H9 (cell line): ENCODE data around the gene TRIM10. TPM values are rescaled to one million over a fixed set of nuclear protein-coding genes. Genes with fewer than 3 reads are reported as not detected.

ENCODE experiments used
- DNase-seq: peaks from one replicate; pipeline ENCODE4 v3.0.0-alpha.2; 2017
- H2AFZ ChIP-seq: one replicate; pipeline ENCODE4 v1.6.1; 2013; ENCODE audit warnings: mild to moderate bottlenecking, low read length, control low read depth, moderate library complexity
- H2AK5ac ChIP-seq: 2 replicates; pipeline ENCODE4 v1.6.1; 2013; ENCODE audit warnings: low read length, control low read depth, mixed read lengths; ENCODE audit not compliant: insufficient read length
- H2BK120ac ChIP-seq: one replicate; pipeline ENCODE4 v1.6.1; 2013; ENCODE audit warnings: low read depth, mild to moderate bottlenecking, low read length, control low read depth, inconsistent platforms; ENCODE audit not compliant: poor library complexity, severe bottlenecking
- H2BK12ac ChIP-seq: 2 replicates; pipeline ENCODE4 v1.6.1; 2013; ENCODE audit warnings: low read length, control low read depth, mixed read lengths, low read depth; ENCODE audit not compliant: insufficient read length
- H2BK15ac ChIP-seq: 2 replicates; pipeline ENCODE4 v1.6.1; 2013; ENCODE audit warnings: low read depth, low read length, control low read depth
- H2BK20ac ChIP-seq: one replicate; pipeline ENCODE4 v1.6.1; 2013; ENCODE audit warnings: low read depth, mild to moderate bottlenecking, low read length, control low read depth, inconsistent platforms; ENCODE audit not compliant: poor library complexity, severe bottlenecking
- H2BK5ac ChIP-seq: 2 replicates; pipeline ENCODE4 v1.6.1; 2013; ENCODE audit warnings: low read length, control low read depth, mixed read lengths; ENCODE audit not compliant: insufficient read length
- H3K14ac ChIP-seq: 2 replicates; pipeline ENCODE4 v1.6.1; 2013; ENCODE audit warnings: low read length, control low read depth; ENCODE audit not compliant: insufficient read depth
- H3K18ac ChIP-seq: 2 replicates; pipeline ENCODE4 v1.6.1; 2013; ENCODE audit warnings: low read depth, mild to moderate bottlenecking, mixed read lengths, low read length, control low read depth; ENCODE audit not compliant: insufficient read length
- H3K23ac ChIP-seq: 2 replicates; pipeline ENCODE4 v1.6.1; 2013; ENCODE audit warnings: low read length, control low read depth, mixed read lengths, low read depth; ENCODE audit not compliant: insufficient read length
- H3K23me2 ChIP-seq: 2 replicates; pipeline ENCODE4 v1.6.1; 2013; ENCODE audit warnings: low read depth, mild to moderate bottlenecking, mixed read lengths, low read length, control low read depth; ENCODE audit not compliant: insufficient read length, poor library complexity, severe bottlenecking
- H3K27ac ChIP-seq: 2 replicates; pipeline ENCODE4 v1.5.1; 2013; ENCODE audit warnings: low read length, control low read depth, mixed read lengths, low read depth; ENCODE audit not compliant: insufficient read length
- H3K27me3 ChIP-seq: 2 replicates; pipeline ENCODE4 v1.6.1; 2013; ENCODE audit warnings: low read length, control low read depth, inconsistent platforms; ENCODE audit not compliant: insufficient read depth
- H3K4ac ChIP-seq: 2 replicates; pipeline ENCODE4 v1.6.1; 2013; ENCODE audit warnings: low read depth, mild to moderate bottlenecking, control low read depth, inconsistent platforms, low read length, moderate library complexity
- H3K4me1 ChIP-seq: 2 replicates; pipeline ENCODE4 v1.6.1; 2013; ENCODE audit warnings: low read length, control low read depth, inconsistent platforms; ENCODE audit not compliant: insufficient read depth
- H3K4me2 ChIP-seq: 2 replicates; pipeline ENCODE4 v1.6.1; 2013; ENCODE audit warnings: low read length, control low read depth, mixed read lengths; ENCODE audit not compliant: insufficient read length, insufficient read depth
- H3K56ac ChIP-seq: 2 replicates; pipeline ENCODE4 v1.6.1; 2013; ENCODE audit warnings: low read depth, mild to moderate bottlenecking, mixed read lengths, low read length, control low read depth; ENCODE audit not compliant: insufficient read length
- H3K79me1 ChIP-seq: 2 replicates; pipeline ENCODE4 v1.6.1; 2013; ENCODE audit warnings: low read depth, mild to moderate bottlenecking, moderate library complexity, low read length, control low read depth, inconsistent platforms; ENCODE audit not compliant: insufficient read depth, poor library complexity, severe bottlenecking
- H3K79me2 ChIP-seq: 2 replicates; pipeline ENCODE4 v1.6.1; 2013; ENCODE audit warnings: low read length, control low read depth, inconsistent platforms; ENCODE audit not compliant: insufficient read depth
- H3K9ac ChIP-seq: 2 replicates; pipeline ENCODE4 v1.6.1; 2013; ENCODE audit warnings: low read length, control low read depth, mixed read lengths; ENCODE audit not compliant: insufficient read length; ENCODE audit errors: extremely low read depth
- H3K9me3 ChIP-seq: one replicate; pipeline ENCODE4 v1.6.1; 2013; ENCODE audit warnings: low read depth, low read length, inconsistent platforms; ENCODE audit not compliant: control insufficient read depth
- H3T11ph ChIP-seq: one replicate; pipeline ENCODE4 v1.6.1; 2013; ENCODE audit warnings: mild to moderate bottlenecking, low read length, control low read depth, inconsistent platforms
- H4K20me1 ChIP-seq: one replicate; pipeline ENCODE4 v1.6.1; 2013; ENCODE audit not compliant: control insufficient read depth, insufficient read length, insufficient read depth
- H4K5ac ChIP-seq: 2 replicates; pipeline ENCODE4 v1.6.1; 2013; ENCODE audit warnings: low read depth, mild to moderate bottlenecking, mixed read lengths, low read length, control low read depth; ENCODE audit not compliant: insufficient read length
- H4K8ac ChIP-seq: replicated peaks from 2 replicates; pipeline ENCODE4 v1.6.1; 2013; ENCODE audit warnings: low read length, control low read depth, mixed read lengths, low read depth; ENCODE audit not compliant: insufficient read length
- H4K91ac ChIP-seq: 2 replicates; pipeline ENCODE4 v1.6.1; 2013; ENCODE audit warnings: low read depth, mild to moderate bottlenecking, moderate library complexity, mixed read lengths, low read length, control low read depth; ENCODE audit not compliant: insufficient read length
- H3K27ac Mint-ChIP-seq, 3 experiments: 2 replicates in 2 of 3; 3 replicates in 1 of 3; pipeline ENCODE4 v1.8.0; 2020 to 2021; ENCODE audit warnings: mixed read lengths in 3 of 3, mild to moderate bottlenecking in 1 of 3, moderate library complexity in 1 of 3
- H3K27me3 Mint-ChIP-seq: 2 replicates; pipeline ENCODE4 v1.8.0; 2021; ENCODE audit warnings: low read depth, mild to moderate bottlenecking, moderate library complexity, mixed read lengths
- H3K36me3 Mint-ChIP-seq, 3 experiments: 2 replicates in 2 of 3; 3 replicates in 1 of 3; pipeline ENCODE4 v1.8.0; 2020 to 2021; ENCODE audit warnings: low read depth in 3 of 3, mixed read lengths in 3 of 3; ENCODE audit not compliant: insufficient read depth in 1 of 3
- H3K4me1 Mint-ChIP-seq, 2 experiments: 2 replicates each; pipeline ENCODE4 v1.8.0; 2020; ENCODE audit warnings: mixed read lengths in 2 of 2
- H3K4me3 Mint-ChIP-seq, 2 experiments: 2 replicates in 1 of 2; 3 replicates in 1 of 2; pipeline ENCODE4 v1.8.0; 2020 to 2021; ENCODE audit warnings: mild to moderate bottlenecking in 2 of 2, mixed read lengths in 2 of 2, moderate library complexity in 1 of 2
- H3K9me3 Mint-ChIP-seq, 2 experiments: 2 replicates in 1 of 2; 3 replicates in 1 of 2; pipeline ENCODE4 v1.8.0; 2020; ENCODE audit warnings: mild to moderate bottlenecking in 2 of 2, mixed read lengths in 2 of 2, moderate library complexity in 1 of 2
- CTCF ChIP-seq: fragments of 200-600 bp; sonication (generic); conservative IDR thresholded peaks from 3 replicates; pipeline ENCODE4 v1.8.0; 2021; ENCODE audit warnings: antibody characterized with exemption, mild to moderate bottlenecking
- WGBS: extraction: QIAGEN DNeasy Blood & Tissue Kit; methylation state at CpG from one replicate; pipeline ENCODE4 v1.1.7; 2013; ENCODE audit warnings: missing lambda C conversion rate, low lambda C conversion rate, mixed read lengths; ENCODE audit not compliant: insufficient read length; ENCODE audit errors: extremely low coverage; 5-methylcytosine and 5-hydroxymethylcytosine counted together
- total RNA-seq: library from RNA; stranded (reverse); gene quantifications from 2 replicates; pipeline ENCODE4 v1.2.1, GENCODE V29; 2021

The TRIM10 gene
- total RNA-seq, 1 experiment from 2014 or later: 0.07 TPM

DNA sequence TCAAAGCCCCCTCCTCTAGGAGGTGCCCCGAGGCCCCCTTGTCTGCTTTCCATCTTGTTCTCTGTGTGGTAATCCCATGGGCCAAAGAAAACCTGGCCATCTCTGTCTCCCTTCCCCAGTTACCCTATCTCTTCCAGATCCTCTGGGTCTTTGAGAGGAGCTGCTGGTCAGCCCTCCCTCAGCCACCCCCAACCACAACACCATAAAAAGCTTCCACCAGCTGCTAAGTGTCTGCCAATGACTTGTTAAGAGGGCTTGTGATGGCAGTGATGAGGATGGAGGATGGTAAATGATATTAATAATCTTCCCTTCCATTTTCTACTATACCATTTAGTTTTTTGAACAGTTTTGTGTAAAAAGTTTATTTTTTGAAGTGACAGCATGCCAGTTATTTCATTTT lies 34.9 kb upstream of the TRIM10 start:
- Mint-ChIP-seq H3K27ac (no peak overlapping the region), H3K27me3 (no peaks in the 10 kb centered on the region), H3K36me3 (peaks cover 17 to 78% (median 53%) of the 10 kb centered on the region in 3 experiments; a peak in 6 of 7 replicates), H3K4me1 (peaks cover 3 to 5% of the 10 kb centered on the region in 2 experiments; a peak in 3 of 4 replicates), H3K9me3 (no peaks in the 10 kb centered on the region), H3K4me3 (no peak overlapping the region)
- H2AK5ac ChIP-seq: no peak overlapping the region
- TF ChIP-seq CTCF: no peak
- no peak overlapping the region for H3K56ac ChIP-seq
- no peak overlapping the region for H4K8ac ChIP-seq
- H4K5ac ChIP-seq: no peak overlapping the region
- no peak overlapping the region for H2BK12ac ChIP-seq
- no peaks in the 10 kb centered on the region for H3K9me3 ChIP-seq
- H3K4me1 ChIP-seq: no peaks in the 10 kb centered on the region
- H3T11ph ChIP-seq: no peak overlapping the region
- H3K27ac ChIP-seq: no peak overlapping the region
- no CpG with 5 or more reads among the region's 1 CpG for WGBS
- no peaks in the 10 kb centered on the region for H3K79me2 ChIP-seq
- DNase-seq: no peak
- H2AFZ ChIP-seq: no peak overlapping the region
- no peak overlapping the region for H4K91ac ChIP-seq
- no peak overlapping the region for H2BK15ac ChIP-seq
- no peak overlapping the region for H2BK120ac ChIP-seq
- no peak overlapping the region for H3K14ac ChIP-seq
- no peak overlapping the region for H3K18ac ChIP-seq
- H2BK20ac ChIP-seq: no peak overlapping the region
- H3K79me1 ChIP-seq: no peaks in the 10 kb centered on the region
- no peak overlapping the region for H3K23ac ChIP-seq
- no peaks in the 10 kb centered on the region for H3K27me3 ChIP-seq
- H3K4ac ChIP-seq: no peak overlapping the region
- no peak overlapping the region for H3K9ac ChIP-seq
- H4K20me1 ChIP-seq: no peaks in the 10 kb centered on the region
- H2BK5ac ChIP-seq: no peak overlapping the region
- H3K23me2 ChIP-seq: no peaks in the 10 kb centered on the region
- H3K4me2 ChIP-seq: no peak overlapping the region
